Smooth muscle cell (in vitro differentiated cells): ENCODE measurements around the gene SYNC. TPM values are rescaled to one million over a fixed set of nuclear protein-coding genes. Genes with fewer than 3 reads are reported as not detected.

Experiments
- DNase-seq: peaks from one replicate; lab custom pipeline; 2025; ENCODE audit not compliant: unreplicated experiment; lab: John Stamatoyannopoulos, UW
- H2AFZ ChIP-seq: fragments of 200-600 bp; sonication (generic); 2 replicates; pipeline ENCODE4 v1.6.0; 2016; ENCODE audit warnings: antibody characterized with exemption, low read depth, mild to moderate bottlenecking
- H3F3A ChIP-seq: fragments of 200-600 bp; sonication (generic); 2 replicates; pipeline ENCODE4 v1.6.0; 2017; ENCODE audit warnings: antibody characterized with exemption, low read depth
- H3K27ac ChIP-seq: fragments of 200-600 bp; sonication (generic); 2 replicates; pipeline ENCODE4 v1.5.1; 2016; ENCODE audit warnings: low read depth, mild to moderate bottlenecking
- H3K27me3 ChIP-seq: fragments of 200-600 bp; sonication (generic); 2 replicates; pipeline ENCODE4 v1.6.1; 2016; ENCODE audit warnings: low read depth, mild to moderate bottlenecking
- H3K36me3 ChIP-seq: fragments of 200-600 bp; sonication (generic); 2 replicates; pipeline ENCODE4 v1.5.1; 2016; ENCODE audit warnings: low read depth
- H3K4me1 ChIP-seq: fragments of 200-600 bp; sonication (generic); 2 replicates; pipeline ENCODE4 v1.5.1; 2016; ENCODE audit warnings: low read depth
- H3K4me2 ChIP-seq: fragments of 200-600 bp; sonication (generic); 2 replicates; pipeline ENCODE4 v1.6.0; 2016; ENCODE audit warnings: mild to moderate bottlenecking
- H3K4me3 ChIP-seq: fragments of 200-600 bp; sonication (generic); 2 replicates; pipeline ENCODE4 v1.5.1; 2016; ENCODE audit warnings: mild to moderate bottlenecking
- H3K79me2 ChIP-seq: fragments of 200-600 bp; sonication (generic); 2 replicates; pipeline ENCODE4 v1.6.0; 2016; ENCODE audit warnings: low read depth, mild to moderate bottlenecking
- H3K9ac ChIP-seq: fragments of 200-600 bp; sonication (generic); 2 replicates; pipeline ENCODE4 v1.6.0; 2016; ENCODE audit warnings: low read depth
- H3K9me3 ChIP-seq: fragments of 200-600 bp; sonication (generic); replicated peaks from 2 replicates; pipeline ENCODE4 v1.5.1; 2016; ENCODE audit warnings: low read depth
- H4K20me1 ChIP-seq: fragments of 200-600 bp; sonication (generic); 2 replicates; pipeline ENCODE4 v1.6.0; 2016; ENCODE audit warnings: low read depth
- WGBS: methylation state at CpG from one replicate; pipeline ENCODE4 v1.1.7; 2016; ENCODE audit warnings: low lambda C conversion rate; 5-methylcytosine and 5-hydroxymethylcytosine counted together
- polyA plus RNA-seq: library from polyadenylated mRNA; unstranded; fragments of >200 nt; fragmentation: Nextera tagmentation; extraction: Ambion mirVana; gene quantifications from 2 replicates; pipeline ENCODE4 v1.2.1, GENCODE V29; 2016
- total RNA-seq: library from RNA; depleted of rRNA; stranded (reverse); fragments of >200 nt; gene quantifications from 2 replicates; pipeline ENCODE4 v1.2.3, GENCODE V29; 2014
- TF ChIP-seq, protein P1 (sequence below): fragments of 200-600 bp; sonication (generic); IDR thresholded peaks from 2 replicates; pipeline ENCODE4 v1.5.1; 2017; ENCODE audit warnings: borderline replicate concordance, mild to moderate bottlenecking, antibody characterized with exemption; ENCODE audit not compliant: insufficient read depth, poor library complexity, severe bottlenecking

Gene SYNC
- total and polyA plus RNA-seq, 2 experiments from 2014 or later, result 4.6 to 6.2 TPM

DNA sequence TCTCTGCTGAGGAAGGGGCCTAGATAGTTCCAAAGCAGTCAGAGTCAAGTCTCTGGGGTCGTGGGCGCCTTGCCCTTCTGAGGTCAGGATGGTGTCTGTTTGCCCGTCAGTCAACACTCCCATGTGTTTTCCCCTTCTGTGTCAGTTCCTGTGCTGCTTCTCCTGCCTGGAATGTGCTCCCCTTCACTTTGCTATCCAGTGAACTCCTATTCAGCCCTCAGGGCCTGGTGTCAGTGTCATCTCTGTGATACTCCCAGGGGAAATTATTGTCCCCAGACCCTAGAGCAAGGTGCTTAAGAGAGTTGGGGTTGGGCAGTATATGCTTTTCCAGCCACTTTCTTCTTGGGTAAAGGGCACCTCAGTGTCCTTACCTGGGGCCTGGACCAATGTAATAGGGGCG lies 45.8 kb upstream of the SYNC start:
- Histone ChIP-seq H3K4me1 (no peaks in the 10 kb centered on the region), H2AFZ (no peak overlapping the region), H3K4me2 (no peak overlapping the region), H3K9ac (no peak overlapping the region), H3K36me3 (no peaks in the 10 kb centered on the region), H3K79me2 (no peaks in the 10 kb centered on the region), H3K9me3 (no peaks in the 10 kb centered on the region), H3K27me3 (no peaks in the 10 kb centered on the region), H3F3A (no peaks in the 10 kb centered on the region), H3K4me3 (no peak overlapping the region), H4K20me1 (no peaks in the 10 kb centered on the region), H3K27ac (no peak overlapping the region)
- TF ChIP-seq, protein P1, sequence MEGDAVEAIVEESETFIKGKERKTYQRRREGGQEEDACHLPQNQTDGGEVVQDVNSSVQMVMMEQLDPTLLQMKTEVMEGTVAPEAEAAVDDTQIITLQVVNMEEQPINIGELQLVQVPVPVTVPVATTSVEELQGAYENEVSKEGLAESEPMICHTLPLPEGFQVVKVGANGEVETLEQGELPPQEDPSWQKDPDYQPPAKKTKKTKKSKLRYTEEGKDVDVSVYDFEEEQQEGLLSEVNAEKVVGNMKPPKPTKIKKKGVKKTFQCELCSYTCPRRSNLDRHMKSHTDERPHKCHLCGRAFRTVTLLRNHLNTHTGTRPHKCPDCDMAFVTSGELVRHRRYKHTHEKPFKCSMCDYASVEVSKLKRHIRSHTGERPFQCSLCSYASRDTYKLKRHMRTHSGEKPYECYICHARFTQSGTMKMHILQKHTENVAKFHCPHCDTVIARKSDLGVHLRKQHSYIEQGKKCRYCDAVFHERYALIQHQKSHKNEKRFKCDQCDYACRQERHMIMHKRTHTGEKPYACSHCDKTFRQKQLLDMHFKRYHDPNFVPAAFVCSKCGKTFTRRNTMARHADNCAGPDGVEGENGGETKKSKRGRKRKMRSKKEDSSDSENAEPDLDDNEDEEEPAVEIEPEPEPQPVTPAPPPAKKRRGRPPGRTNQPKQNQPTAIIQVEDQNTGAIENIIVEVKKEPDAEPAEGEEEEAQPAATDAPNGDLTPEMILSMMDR, result no peak
- DNase-seq, result no peak
- 90% methylated on average over 4 of the region's 4 CpGs for WGBS

DNA sequence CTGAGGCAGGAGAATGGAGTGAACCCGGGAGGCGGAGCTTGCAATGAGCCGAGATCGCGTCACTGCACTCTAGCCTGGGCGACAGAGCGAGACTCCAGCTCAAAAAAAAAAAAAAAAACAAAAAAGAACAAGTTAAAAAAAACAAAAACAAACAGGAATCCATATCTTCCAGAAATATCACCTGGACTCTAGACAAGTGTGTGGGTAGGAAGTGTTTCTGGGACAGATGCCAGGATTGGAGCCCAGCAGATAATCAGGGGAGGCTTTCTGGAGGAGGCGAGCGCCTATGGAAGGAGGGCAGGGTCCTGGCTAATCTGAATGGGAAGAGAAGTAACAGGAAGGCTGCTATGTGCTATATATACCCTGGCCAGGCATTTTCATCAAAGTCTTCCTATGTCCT lies 43.6 kb upstream of the SYNC start:
- no peak overlapping the region for H2AFZ ChIP-seq
- TF ChIP-seq, protein P1, result no peak
- 91% methylated on average over 4 of the region's 9 CpGs for WGBS

DNA sequence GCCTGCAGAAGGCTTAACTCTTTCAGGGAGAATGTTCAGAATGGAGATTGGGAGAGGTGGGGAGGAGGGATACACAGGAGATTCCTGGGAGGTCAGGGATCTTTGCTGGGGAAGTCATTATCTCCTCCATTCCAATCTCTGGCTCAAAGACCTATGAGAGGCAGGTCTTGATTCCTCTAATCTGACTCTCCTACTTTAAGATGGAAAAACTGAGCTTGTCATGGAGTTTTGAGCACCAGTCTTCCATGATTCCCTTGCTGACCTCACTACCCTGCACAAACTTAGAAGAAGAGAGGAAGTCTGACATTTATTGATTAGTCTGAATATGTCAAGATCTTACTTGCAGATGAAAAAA lies 41.5 kb upstream of the SYNC start:
- H3K9me3 ChIP-seq, result no peaks in the 10 kb centered on the region
- no peak overlapping the region for H3K4me3 ChIP-seq
- no peaks in the 10 kb centered on the region for H3K36me3 ChIP-seq
- TF ChIP-seq, protein P1, result no peak
- peaks cover 9% of the 10 kb centered on the region for H3K4me1 ChIP-seq
- H3K9ac ChIP-seq, result no peak overlapping the region
- H3K4me2 ChIP-seq, result no peak overlapping the region
- no peak overlapping the region for H2AFZ ChIP-seq
- H3F3A ChIP-seq, result no peaks in the 10 kb centered on the region
- H3K79me2 ChIP-seq, result no peaks in the 10 kb centered on the region
- DNase-seq, result no peak
- no peaks in the 10 kb centered on the region for H3K27me3 ChIP-seq
- H4K20me1 ChIP-seq, result no peaks in the 10 kb centered on the region
- no peak overlapping the region for H3K27ac ChIP-seq

More for the DNA sequence above, 43.6 kb upstream of the SYNC start:
- no peak for DNase-seq
- H3F3A ChIP-seq, result no peaks in the 10 kb centered on the region
- H3K9ac ChIP-seq, result no peak overlapping the region
- H4K20me1 ChIP-seq, result no peaks in the 10 kb centered on the region
- H3K4me2 ChIP-seq, result no peak overlapping the region
- H3K4me1 ChIP-seq, result peaks cover 7% of the 10 kb centered on the region
- no peaks in the 10 kb centered on the region for H3K27me3 ChIP-seq
- H3K27ac ChIP-seq, result no peak overlapping the region
- no peaks in the 10 kb centered on the region for H3K9me3 ChIP-seq
- H3K4me3 ChIP-seq, result no peak overlapping the region
- H3K36me3 ChIP-seq, result no peaks in the 10 kb centered on the region
- no peaks in the 10 kb centered on the region for H3K79me2 ChIP-seq

DNA sequence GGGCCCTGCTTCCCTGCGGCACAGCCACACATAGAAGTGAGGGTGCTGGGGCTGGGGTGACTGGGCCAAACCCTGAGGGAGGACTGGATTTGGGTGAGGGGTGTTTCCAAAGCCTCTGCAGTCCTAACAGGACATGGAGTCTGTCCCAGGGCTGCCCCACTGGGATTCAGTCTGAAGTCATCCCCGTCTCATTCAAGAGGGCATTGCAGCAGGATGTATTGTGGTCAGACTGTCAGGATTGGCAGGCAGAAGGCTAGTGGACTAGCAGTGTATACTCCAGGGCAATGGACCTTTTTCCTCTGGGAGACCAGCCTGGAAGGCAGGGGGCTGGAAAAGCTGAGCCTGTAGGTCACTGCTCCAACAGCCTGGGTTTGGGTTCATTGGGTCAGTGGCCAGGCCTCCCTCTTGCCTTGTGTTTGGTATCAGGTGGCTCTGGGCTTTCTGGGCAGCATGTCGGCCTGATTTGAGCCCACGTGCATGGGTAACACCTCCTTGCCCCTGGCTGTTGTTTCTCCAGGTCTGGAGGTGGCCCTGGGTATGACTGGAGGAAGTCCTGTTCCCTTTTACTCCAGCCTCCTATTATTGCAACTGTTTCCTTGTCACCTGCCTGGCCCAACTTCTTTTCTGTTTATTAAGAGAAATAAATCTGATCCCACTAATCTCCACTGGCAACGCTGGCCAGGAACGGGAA lies 41.0 kb upstream of the SYNC start:
- 59% methylated on average over 6 of the region's 6 CpGs for WGBS
- Histone ChIP-seq H3K36me3 (no peaks in the 10 kb centered on the region), H2AFZ (no peak overlapping the region), H3K27ac (no peak overlapping the region), H3K4me1 (peaks cover 9% of the 10 kb centered on the region), H3K27me3 (no peaks in the 10 kb centered on the region), H4K20me1 (no peaks in the 10 kb centered on the region), H3K9me3 (no peaks in the 10 kb centered on the region), H3K9ac (no peak overlapping the region), H3K4me3 (peak overlapping the region; percentile 67), H3K4me2 (no peak overlapping the region), H3F3A (no peaks in the 10 kb centered on the region), H3K79me2 (no peaks in the 10 kb centered on the region)
- DNase-seq, result no peak
- TF ChIP-seq, protein P1, result no peak
